Measurements from ENCODE around the gene MMP24. TPM values are rescaled to one million over a fixed set of nuclear protein-coding genes. Genes with fewer than 3 reads are reported as not detected.
A peak's percentile ranks its signal among the peaks of the same experiment; 100 is the strongest.

Gene MMP24
- total and polyA plus RNA-seq, 2 of the 13 experiments (the other 11 are each of a cell fraction or from before 2014, with no cell fraction given): 0.29 to 0.35 TPM

GRCh38 chr20:35286899-35287508, 60.5 kb downstream of the MMP24 start:
- H3K9me3 ChIP-seq (ENCODE audit: low read length): no peaks in the 10 kb centered on the region
- H3K79me2 ChIP-seq (ENCODE audit: insufficient read depth, low read length): peaks cover 30% of the 10 kb centered on the region
- H3K27ac ChIP-seq (ENCODE audit: extremely low read length, insufficient read depth, low read length): no peak overlapping the region
- peak overlapping the region; percentile 91 for H3K4me2 ChIP-seq (ENCODE audit: low read depth, low read length)
- H3K9ac ChIP-seq (ENCODE audit: insufficient read depth, low read depth, low read length): peak overlapping the region; percentile 97; the same call in 1 of the 2 replicates
- ATAC-seq: no peak
- no peak overlapping the region for H2AFZ ChIP-seq (ENCODE audit: low read length)
- intact Hi-C loops (cut with micrococcal nuclease; ENCODE audit: unreplicated experiment): no loop called here
- no TSS peak for BruUV-seq (replicated peaks)
- peaks cover 8% of the 10 kb centered on the region; the same call in 1 of the 2 replicates for H4K20me1 ChIP-seq (ENCODE audit: insufficient read depth, low read length)
- peaks cover 70% of the 10 kb centered on the region for H3K4me1 ChIP-seq (ENCODE audit: insufficient read depth, low read length)
- 67% methylated on average over 15 of the region's 17 CpGs for WGBS (ENCODE audit: low lambda C conversion rate)
- in situ Hi-C loops (cut with HindIII; ENCODE audit: extremely low pct_ligation_motif_present, low pct_unique_long_range_greater_than_20kb): no loop called here
- ChIA-PET POLR2A (interaction anchor here (0.9 to 3.0 kb wide), 13 partner anchors 10 to 411 kb away, joined by 3 to 26 read pairs (median 6); partner anchors contain the start of genes ACSS2, CEP250, EDEM2 and UQCC1), CTCF (ENCODE audit: low intra/inter-chr PET ratio, low total read pairs) (no interaction called here)
- peaks cover 6 to 24% of the 10 kb centered on the region in 2 experiments; a peak in 4 of 5 replicates for H3K27me3 ChIP-seq (ENCODE audit: control insufficient read depth in 1 of 2, insufficient read depth in 2 of 2, low read length in 2 of 2)
- H3K4me3 ChIP-seq (replicated peaks in 1 of 3; ENCODE audit: insufficient read depth in 1 of 3, low read depth in 2 of 3, low read length in 3 of 3): peak overlapping the region; percentile 80 to 98 (median 81); a peak in 5 of 6 replicates
- peaks cover 0 to 5% of the 10 kb centered on the region in 2 experiments; a peak in 2 of 5 replicates for H3K36me3 ChIP-seq (replicated peaks in 1 of 2; ENCODE audit: control insufficient read depth in 1 of 2, insufficient read depth in 2 of 2, low read length in 2 of 2)
- no peak for FAIRE-seq
- no peak for DNase-seq (ENCODE audit: low spot score)
- TF ChIP-seq RCOR2 (CRISPR knock-in tag; IDR thresholded peaks at IDR 0.05) (no peak), GTF3A (CRISPR knock-in tag; conservative IDR thresholded peaks at IDR 0.05) (peak; percentile 54; the same call in 1 of the 2 replicates), AGO1 (IDR thresholded peaks at IDR 0.05; ENCODE audit: low read depth, low read length, poor library complexity, severe bottlenecking) (peak; percentile 50), PTBP1 (IDR thresholded peaks at IDR 0.05; ENCODE audit: low read depth, low read length, poor library complexity, severe bottlenecking) (no peak), ZNF230 (CRISPR knock-in tag; IDR thresholded peaks at IDR 0.05) (peak; percentile 20; the same call in 1 of the 2 replicates), ZNF839 (CRISPR knock-in tag; IDR thresholded peaks at IDR 0.05; ENCODE audit: borderline replicate concordance) (0 out of 2 replicates have a peak, but pooled peaks have one; percentile 24), MEIS1 (CRISPR knock-in tag; IDR thresholded peaks at IDR 0.05; ENCODE audit: borderline replicate concordance) (peak; percentile 59; the same call in 1 of the 2 replicates), SP4 (CRISPR knock-in tag; IDR thresholded peaks at IDR 0.05) (peak; percentile 63; the same call in 1 of the 2 replicates), ZNF296 (CRISPR knock-in tag; conservative IDR thresholded peaks at IDR 0.05) (no peak), ARNT2 (CRISPR knock-in tag; IDR thresholded peaks at IDR 0.05; ENCODE audit: low read depth) (0 out of 2 replicates have a peak, but pooled peaks have one; percentile 40), ZSCAN29 (CRISPR knock-in tag; conservative IDR thresholded peaks at IDR 0.05) (0 out of 2 replicates have a peak, but pooled peaks have one; percentile 67), RBM39 (IDR thresholded peaks at IDR 0.05; ENCODE audit: low read depth, low read length, poor library complexity, severe bottlenecking) (no peak), ZNF543 (CRISPR knock-in tag; IDR thresholded peaks at IDR 0.05) (0 out of 2 replicates have a peak, but pooled peaks have one; percentile 56), HMG20B (CRISPR knock-in tag; conservative IDR thresholded peaks at IDR 0.05) (no peak), ZKSCAN5 (CRISPR knock-in tag; IDR thresholded peaks at IDR 0.05) (0 out of 2 replicates have a peak, but pooled peaks have one; percentile 17), AKAP8 (CRISPR knock-in tag; IDR thresholded peaks at IDR 0.05) (no peak)
- TF ChIP-seq, protein P1, sequence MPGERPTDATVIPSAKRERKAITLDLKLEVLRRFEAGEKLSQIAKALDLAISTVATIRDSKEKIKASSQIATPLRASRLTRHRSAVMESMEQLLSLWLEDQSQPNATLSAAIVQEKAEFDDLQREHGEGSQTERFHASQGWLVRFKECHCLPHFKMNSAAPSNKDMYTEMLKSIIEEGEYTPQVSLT (CRISPR knock-in tag; IDR thresholded peaks at IDR 0.05; ENCODE audit: borderline replicate concordance, low read depth): no peak
- TF ChIP-seq, protein P2, sequence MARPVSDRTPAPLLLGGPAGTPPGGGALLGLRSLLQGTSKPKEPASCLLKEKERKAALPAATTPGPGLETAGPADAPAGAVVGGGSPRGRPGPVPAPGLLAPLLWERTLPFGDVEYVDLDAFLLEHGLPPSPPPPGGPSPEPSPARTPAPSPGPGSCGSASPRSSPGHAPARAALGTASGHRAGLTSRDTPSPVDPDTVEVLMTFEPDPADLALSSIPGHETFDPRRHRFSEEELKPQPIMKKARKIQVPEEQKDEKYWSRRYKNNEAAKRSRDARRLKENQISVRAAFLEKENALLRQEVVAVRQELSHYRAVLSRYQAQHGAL (CRISPR knock-in tag; IDR thresholded peaks at IDR 0.05; ENCODE audit: not compliant biosample characterization): no peak
- TF ChIP-seq, protein P3, sequence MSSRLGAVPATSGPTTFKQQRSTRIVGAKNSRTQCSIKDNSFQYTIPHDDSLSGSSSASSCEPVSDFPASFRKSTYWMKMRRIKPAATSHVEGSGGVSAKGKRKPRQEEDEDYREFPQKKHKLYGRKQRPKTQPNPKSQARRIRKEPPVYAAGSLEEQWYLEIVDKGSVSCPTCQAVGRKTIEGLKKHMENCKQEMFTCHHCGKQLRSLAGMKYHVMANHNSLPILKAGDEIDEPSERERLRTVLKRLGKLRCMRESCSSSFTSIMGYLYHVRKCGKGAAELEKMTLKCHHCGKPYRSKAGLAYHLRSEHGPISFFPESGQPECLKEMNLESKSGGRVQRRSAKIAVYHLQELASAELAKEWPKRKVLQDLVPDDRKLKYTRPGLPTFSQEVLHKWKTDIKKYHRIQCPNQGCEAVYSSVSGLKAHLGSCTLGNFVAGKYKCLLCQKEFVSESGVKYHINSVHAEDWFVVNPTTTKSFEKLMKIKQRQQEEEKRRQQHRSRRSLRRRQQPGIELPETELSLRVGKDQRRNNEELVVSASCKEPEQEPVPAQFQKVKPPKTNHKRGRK (CRISPR knock-in tag; IDR thresholded peaks at IDR 0.05): peak; percentile 61; the same call in 1 of the 2 replicates
- TF ChIP-seq, protein P4, sequence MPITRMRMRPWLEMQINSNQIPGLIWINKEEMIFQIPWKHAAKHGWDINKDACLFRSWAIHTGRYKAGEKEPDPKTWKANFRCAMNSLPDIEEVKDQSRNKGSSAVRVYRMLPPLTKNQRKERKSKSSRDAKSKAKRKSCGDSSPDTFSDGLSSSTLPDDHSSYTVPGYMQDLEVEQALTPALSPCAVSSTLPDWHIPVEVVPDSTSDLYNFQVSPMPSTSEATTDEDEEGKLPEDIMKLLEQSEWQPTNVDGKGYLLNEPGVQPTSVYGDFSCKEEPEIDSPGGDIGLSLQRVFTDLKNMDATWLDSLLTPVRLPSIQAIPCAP (CRISPR knock-in tag; IDR thresholded peaks at IDR 0.05; ENCODE audit: low read depth): 0 out of 2 replicates have a peak, but pooled peaks have one; percentile 18

Data from HepG2 (cell line).